ENCODE results near the gene CAPN7.

Gene CAPN7

DNA sequence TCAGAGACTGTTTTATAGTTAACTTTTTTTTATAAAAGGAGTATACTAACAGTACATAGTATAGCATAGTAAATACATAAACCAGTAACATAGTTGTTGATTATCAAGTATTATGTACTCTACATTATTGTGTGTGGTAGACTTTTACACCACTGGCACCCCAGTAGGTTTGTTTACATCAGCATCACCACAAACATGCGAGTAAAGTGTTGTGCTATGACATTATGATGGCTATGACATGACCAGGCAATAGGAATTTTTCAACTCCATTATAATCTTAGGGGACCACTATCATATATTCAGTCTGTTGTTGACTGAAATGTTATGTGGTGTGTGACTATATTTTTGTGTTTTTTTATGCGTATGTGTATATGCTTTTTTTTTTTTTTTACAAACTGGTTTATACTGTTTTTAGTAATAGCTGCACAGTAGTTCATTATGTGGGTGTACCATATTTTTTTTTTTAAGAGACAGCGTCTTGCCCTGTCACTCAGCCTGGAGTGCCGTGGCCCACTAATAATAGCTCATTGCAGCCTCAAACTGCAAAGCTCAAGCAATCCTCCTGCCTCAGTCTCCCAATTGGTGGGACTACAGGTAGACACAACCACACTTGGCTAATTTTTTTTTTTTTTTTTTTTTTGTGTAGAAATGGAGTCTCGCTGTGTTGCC lies 1.9 kb downstream of the CAPN7 start:
- TF ChIP-seq, protein P1, sequence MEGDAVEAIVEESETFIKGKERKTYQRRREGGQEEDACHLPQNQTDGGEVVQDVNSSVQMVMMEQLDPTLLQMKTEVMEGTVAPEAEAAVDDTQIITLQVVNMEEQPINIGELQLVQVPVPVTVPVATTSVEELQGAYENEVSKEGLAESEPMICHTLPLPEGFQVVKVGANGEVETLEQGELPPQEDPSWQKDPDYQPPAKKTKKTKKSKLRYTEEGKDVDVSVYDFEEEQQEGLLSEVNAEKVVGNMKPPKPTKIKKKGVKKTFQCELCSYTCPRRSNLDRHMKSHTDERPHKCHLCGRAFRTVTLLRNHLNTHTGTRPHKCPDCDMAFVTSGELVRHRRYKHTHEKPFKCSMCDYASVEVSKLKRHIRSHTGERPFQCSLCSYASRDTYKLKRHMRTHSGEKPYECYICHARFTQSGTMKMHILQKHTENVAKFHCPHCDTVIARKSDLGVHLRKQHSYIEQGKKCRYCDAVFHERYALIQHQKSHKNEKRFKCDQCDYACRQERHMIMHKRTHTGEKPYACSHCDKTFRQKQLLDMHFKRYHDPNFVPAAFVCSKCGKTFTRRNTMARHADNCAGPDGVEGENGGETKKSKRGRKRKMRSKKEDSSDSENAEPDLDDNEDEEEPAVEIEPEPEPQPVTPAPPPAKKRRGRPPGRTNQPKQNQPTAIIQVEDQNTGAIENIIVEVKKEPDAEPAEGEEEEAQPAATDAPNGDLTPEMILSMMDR (IDR thresholded peaks at IDR 0.05; ENCODE audit: control extremely low read depth, extremely low read depth, low read depth, missing control alignments) = no peak
- POLR2A ChIA-PET = interaction anchor here (0.6 kb wide), 1 partner anchor 586 kb away, joined by 3 read pairs; no protein-coding TSS in a partner anchor
- no peak for DNase-seq (ENCODE audit: extremely low spot score)
- CTCF ChIA-PET = interaction anchor here (1.0 to 7.1 kb wide), 9 partner anchors 8 to 197 kb away, joined by 3 to 46 read pairs (median 8); no protein-coding TSS in a partner anchor

DNA sequence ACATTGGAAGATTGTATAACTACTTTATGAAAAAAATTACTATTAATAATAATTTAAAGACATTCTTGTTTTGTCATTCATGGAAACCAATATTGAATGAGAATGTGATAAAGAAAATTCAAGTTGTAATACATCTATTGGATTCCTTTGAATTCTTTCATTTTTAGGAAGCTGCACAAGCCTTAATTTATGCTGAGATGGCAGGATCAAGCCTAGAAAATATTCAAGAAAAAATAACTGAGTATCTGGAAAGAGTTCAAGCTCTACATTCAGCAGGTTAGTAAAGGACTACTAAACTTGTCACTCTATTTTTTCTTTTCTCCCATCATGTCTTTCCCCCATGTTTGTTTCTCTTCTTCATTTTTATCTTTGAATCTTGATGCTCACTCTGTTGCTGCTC lies 5.9 kb downstream of the CAPN7 start:
- no peak for DNase-seq (ENCODE audit: extremely low spot score)
- TF ChIP-seq, protein P1 (IDR thresholded peaks at IDR 0.05; ENCODE audit: control extremely low read depth, extremely low read depth, low read depth, missing control alignments) = no peak
- ChIA-PET POLR2A (no interaction called here), CTCF (interaction anchor here (0.6 kb wide), 1 partner anchor 56 kb away, joined by 3 read pairs; no protein-coding TSS in a partner anchor)

DNA sequence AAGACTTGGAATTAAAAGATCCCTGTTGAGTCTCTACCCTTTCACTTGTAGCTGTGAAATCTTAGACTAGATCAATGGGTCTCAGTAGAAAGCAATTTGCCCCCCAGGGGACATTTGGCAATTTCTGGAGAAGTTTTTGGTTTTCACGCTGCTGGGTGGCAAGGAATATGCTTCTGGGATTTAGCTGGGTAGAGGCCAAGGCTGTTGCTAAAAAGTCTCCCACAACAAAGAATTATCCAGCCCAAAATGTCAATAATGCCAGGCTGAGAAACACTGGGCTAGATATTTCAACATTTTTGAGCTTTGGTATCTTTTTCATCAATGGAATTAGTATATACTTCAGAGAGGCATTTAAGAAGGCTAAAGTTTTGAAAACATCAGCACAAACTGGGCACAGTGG lies 8.7 kb downstream of the CAPN7 start:
- POLR2A ChIA-PET = interaction anchor here (0.8 kb wide), 1 partner anchor 9 kb away, joined by 4 read pairs; the partner anchor contains the start of gene CAPN7
- TF ChIP-seq, protein P1 (IDR thresholded peaks at IDR 0.05; ENCODE audit: control extremely low read depth, extremely low read depth, low read depth, missing control alignments) = no peak
- CTCF ChIA-PET = interaction anchor here (1.9 kb wide), 1 partner anchor 11 kb away, joined by 9 read pairs; no protein-coding TSS in a partner anchor
- DNase-seq (ENCODE audit: extremely low spot score) = no peak

DNA sequence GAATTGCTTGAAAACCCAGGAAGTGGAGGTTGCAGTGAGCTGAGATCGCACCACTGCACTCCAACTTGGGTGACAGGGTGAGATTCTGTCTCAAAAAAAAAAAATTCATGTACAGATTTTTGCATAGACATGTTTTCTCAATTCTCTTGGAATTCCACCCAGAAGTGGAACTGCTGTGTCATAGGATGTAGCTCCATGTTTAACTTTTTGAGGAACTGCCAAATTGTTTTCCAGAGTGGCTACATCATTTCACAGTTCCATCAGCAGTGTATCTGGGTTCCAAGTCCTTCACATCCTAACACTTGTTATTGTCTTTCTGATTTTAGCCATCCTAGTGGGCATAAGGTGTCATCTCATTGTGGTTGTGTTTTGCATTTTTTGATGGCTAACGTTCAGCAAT lies 9.9 kb downstream of the CAPN7 start:
- TF ChIP-seq, protein P1 (IDR thresholded peaks at IDR 0.05; ENCODE audit: control extremely low read depth, extremely low read depth, low read depth, missing control alignments) = no peak
- CTCF ChIA-PET = interaction anchor here (1.0 to 1.1 kb wide), 2 partner anchors 10 to 13 kb away, joined by 4 read pairs; partner anchors contain the start of gene CAPN7
- POLR2A ChIA-PET = no interaction called here
- no peak for DNase-seq (ENCODE audit: extremely low spot score)

DNA sequence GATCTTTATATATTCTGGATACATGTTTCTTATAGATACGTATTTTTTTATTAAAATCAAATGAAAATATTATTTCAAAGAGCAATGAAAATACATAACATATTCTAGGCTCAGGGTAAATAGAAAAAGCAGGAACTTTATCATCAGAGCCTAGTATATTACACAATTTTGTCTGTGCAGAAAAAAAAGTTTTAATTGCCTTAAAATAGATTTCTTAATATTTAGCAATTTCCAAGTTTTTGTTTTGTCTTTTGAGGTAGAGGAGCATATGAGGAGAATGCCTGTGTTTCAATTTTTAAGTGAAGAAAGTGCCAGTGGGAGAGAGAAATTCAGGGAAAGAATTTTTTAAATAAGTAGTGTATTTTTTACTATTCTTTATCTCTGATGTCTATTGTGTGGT lies 10.5 kb downstream of the CAPN7 start:
- TF ChIP-seq, protein P1 (IDR thresholded peaks at IDR 0.05; ENCODE audit: control extremely low read depth, extremely low read depth, low read depth, missing control alignments) = no peak
- POLR2A ChIA-PET = no interaction called here
- CTCF ChIA-PET = interaction anchor here (1.0 to 1.8 kb wide), 3 partner anchors 8 to 14 kb away, joined by 4 to 8 read pairs (median 4); partner anchors contain the start of gene CAPN7
- DNase-seq (ENCODE audit: extremely low spot score) = no peak

DNA sequence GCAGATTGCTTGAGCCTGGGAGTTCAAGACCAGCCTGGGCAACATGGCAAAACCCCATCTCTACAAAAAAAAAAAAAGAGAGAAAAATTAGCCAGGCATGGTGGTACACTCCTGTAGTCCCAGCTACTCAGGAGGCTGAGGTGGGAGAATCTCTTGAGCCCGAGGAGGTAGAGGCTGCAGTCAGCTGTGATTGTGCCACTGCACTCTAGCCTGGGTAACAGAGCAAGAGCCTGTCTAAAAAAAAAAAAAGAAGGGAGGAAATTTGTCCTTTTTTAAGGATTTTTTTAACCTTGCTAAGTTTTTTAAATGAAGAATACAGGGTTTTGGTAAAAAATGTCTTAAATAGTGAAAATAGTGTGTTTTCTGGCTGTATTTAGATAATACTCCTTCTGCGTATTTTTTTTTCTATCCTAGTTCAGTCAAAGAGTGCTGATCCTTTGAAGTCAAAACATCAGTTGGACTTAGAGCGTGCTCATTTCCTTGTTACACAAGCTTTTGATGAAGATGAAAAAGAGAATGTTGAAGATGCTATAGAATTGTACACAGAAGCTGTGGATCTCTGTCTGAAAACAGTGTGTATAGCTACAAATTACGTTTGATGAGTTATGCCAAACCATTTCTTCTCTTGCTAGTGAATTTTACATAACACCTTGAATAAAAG lies 11.1 kb downstream of the CAPN7 start:
- TF ChIP-seq, protein P1 (IDR thresholded peaks at IDR 0.05; ENCODE audit: control extremely low read depth, extremely low read depth, low read depth, missing control alignments) = no peak
- ChIA-PET CTCF (interaction anchor here (0.8 to 2.4 kb wide), 6 partner anchors 9 to 50 kb away, joined by 3 to 8 read pairs (median 5); partner anchors contain the start of gene CAPN7), POLR2A (interaction anchor here (1.2 kb wide), 1 partner anchor 11 kb away, joined by 3 read pairs; the partner anchor contains the start of gene CAPN7)
- no peak for DNase-seq (ENCODE audit: extremely low spot score)

Data from GM10248 (cell line).